K562 (cell line): Measurements from ENCODE around the gene KLK5. TPM values are rescaled to one million over a fixed set of nuclear protein-coding genes. Genes with fewer than 3 reads are reported as not detected.

ENCODE experiments used
- ATAC-seq: fragments of 200-7000 bp; cut with Tn5 transposase; 3 replicates; pipeline ENCODE4 v1.9.1; 2020; ENCODE audit warnings: moderate library complexity
- BruUV-seq: library from RNA; stranded (reverse); fragments of 400-500 nt; replicated peaks from 2 replicates; lab custom pipeline; 2021; lab: Mats Ljungman, UMichigan
- CTCF ChIA-PET: fragments of 300-600 bp; formaldehyde crosslinking; extraction: SDS; loops from one replicate; lab custom pipeline; 2021; ENCODE audit warnings: low intra/inter-chr PET ratio; lab: Yijun Ruan, JAX
- POLR2A ChIA-PET: fragments of 300-600, 350-650 bp; sonication (Branson Sonifier 250); formaldehyde crosslinking; extraction: SDS; loops from one replicate; lab custom pipeline; 2021; ENCODE audit warnings: antibody characterized with exemption, inconsistent platforms; lab: Yijun Ruan, JAX
- DNase-seq, 4 experiments: peaks; one replicate each; pipeline versions ENCODE4 v3.0.0 to v3.0.0-alpha.2; 2011 to 2018; ENCODE audit warnings: low spot score in 3 of 4, mixed read lengths in 3 of 4; ENCODE audit errors: extremely low read depth in 1 of 4
- FAIRE-seq: peaks from 2 replicates; lab custom pipeline; 2011; peaks lifted over from hg19 to GRCh38; lab: Jason Lieb, UNC
- H2AFZ ChIP-seq: 2 replicates; pipeline ENCODE4 v1.6.0; 2011; ENCODE audit warnings: low read depth, low read length, control low read depth, inconsistent platforms
- H3K27ac ChIP-seq: fragments of 200-600 bp; 3 replicates; pipeline ENCODE4 v1.8.0; 2011; ENCODE audit warnings: low read depth, mild to moderate bottlenecking, control low read depth, inconsistent platforms, low read length, moderate library complexity, mixed read lengths; ENCODE audit errors: extremely low read depth
- H3K27me3 ChIP-seq, 2 experiments: fragments of 300-600 bp in 1 of 2; 2 replicates in 1 of 2; 3 replicates in 1 of 2; pipeline versions ENCODE4 v1.6.0 to v1.8.0; 2011; ENCODE audit warnings: inconsistent platforms in 2 of 2, low read length in 2 of 2, mild to moderate bottlenecking in 1 of 2, mixed read lengths in 1 of 2, moderate library complexity in 1 of 2; ENCODE audit not compliant: control insufficient read depth in 2 of 2, insufficient read depth in 2 of 2
- H3K36me3 ChIP-seq: fragments of 300-600 bp; 3 replicates; pipeline ENCODE4 v1.8.0; 2011; ENCODE audit warnings: mild to moderate bottlenecking, low read length, inconsistent platforms; ENCODE audit not compliant: control insufficient read depth, insufficient read depth
- H3K4me1 ChIP-seq, 2 experiments: fragments of 200-600 bp in 1 of 2; replicated peaks in 1 of 2; 2 replicates in 1 of 2; 3 replicates in 1 of 2; pipeline versions ENCODE4 v1.5.1 to v1.8.0; 2011; ENCODE audit warnings: inconsistent platforms in 2 of 2, low read length in 2 of 2, mild to moderate bottlenecking in 1 of 2, mixed read lengths in 1 of 2, moderate library complexity in 1 of 2; ENCODE audit not compliant: control insufficient read depth in 2 of 2, insufficient read depth in 2 of 2
- H3K4me2 ChIP-seq: 2 replicates; pipeline ENCODE4 v1.6.1; 2011; ENCODE audit warnings: low read length, control low read depth, inconsistent platforms, mixed read lengths; ENCODE audit not compliant: insufficient read depth
- H3K4me3 ChIP-seq: fragments of 200-600 bp; sonication (generic), shearing (Covaris generic); 2 replicates; pipeline ENCODE4 v1.5.1; 2016; ENCODE audit warnings: control low read depth, inconsistent platforms
- H3K79me2 ChIP-seq: fragments of 200-600 bp; 3 replicates; pipeline ENCODE4 v1.8.0; 2011; ENCODE audit warnings: low read length, inconsistent platforms; ENCODE audit not compliant: control insufficient read depth, insufficient read depth
- H3K9ac ChIP-seq, 2 experiments: 2 replicates each; pipeline versions ENCODE4 v1.6.0 to v1.6.1; 2011; ENCODE audit warnings: low read depth in 2 of 2, low read length in 2 of 2, control low read depth in 1 of 2, inconsistent platforms in 1 of 2, mild to moderate bottlenecking in 1 of 2, mixed read lengths in 1 of 2; ENCODE audit not compliant: insufficient read depth in 1 of 2
- H3K9me1 ChIP-seq: one replicate; pipeline ENCODE4 v1.6.0; 2011; ENCODE audit warnings: inconsistent platforms, mild to moderate bottlenecking, low read length, moderate library complexity; ENCODE audit not compliant: control insufficient read depth, insufficient read depth
- H3K9me3 ChIP-seq: replicated peaks from 2 replicates; pipeline ENCODE4 v1.5.1; 2011; ENCODE audit warnings: low read depth, low read length, inconsistent platforms; ENCODE audit not compliant: control insufficient read depth, insufficient read depth
- H4K20me1 ChIP-seq: replicated peaks from 2 replicates; pipeline ENCODE4 v1.6.1; 2011; ENCODE audit warnings: low read length, inconsistent platforms, mixed read lengths; ENCODE audit not compliant: control insufficient read depth, insufficient read depth
- BCOR ChIP-seq: fragments of 450-650 bp; IDR thresholded peaks from 2 replicates; pipeline ENCODE4 v1.6.1; 2016
- EP400 ChIP-seq: fragments of 450-650 bp; IDR thresholded peaks from 2 replicates; pipeline ENCODE4 v1.6.1; 2017; ENCODE audit warnings: antibody characterized with exemption, mild to moderate bottlenecking, moderate library complexity
- RBM25 ChIP-seq: fragments of 200-400 bp; formaldehyde crosslinking; IDR thresholded peaks from 2 replicates; pipeline ENCODE4 v1.6.1; 2018; ENCODE audit warnings: low read length, low read depth, moderate library complexity; ENCODE audit not compliant: severe bottlenecking
- ZNF436 ChIP-seq: fragments of 250-450, 450-650 bp; sonication (Bioruptor Pico); formaldehyde crosslinking; IDR thresholded peaks from 2 replicates; pipeline ENCODE4 v1.7.0; 2020; ENCODE audit warnings: mild to moderate bottlenecking
- ZNF512 ChIP-seq: IDR thresholded peaks from 2 replicates; pipeline ENCODE4 v1.6.1; 2016; ENCODE audit warnings: missing genetic modification characterization, missing compliant biosample characterization
- WGBS: fragments of 100-300 bp; shearing (Covaris generic); methylation state at CpG from one replicate; pipeline ENCODE4 v1.1.6; 2016; ENCODE audit warnings: low coverage, mixed read lengths; ENCODE audit not compliant: insufficient coverage; ENCODE audit errors: missing lambda C conversion rate; 5-methylcytosine and 5-hydroxymethylcytosine counted together
- in situ Hi-C: fragments of 300-500 bp; cut with MboI; formaldehyde crosslinking; loops from 4 replicates; pipeline ENCODE4 v1.15.0; 2018; ENCODE audit warnings: inconsistent platforms, mixed read lengths
- intact Hi-C: fragments of 100-400 bp; cut with micrococcal nuclease; formaldehyde crosslinking; loops from 2 replicates; pipeline ENCODE4 v1.14.2; 2022
- polyA plus RNA-seq, 8 experiments: library from polyadenylated mRNA; depleted of rRNA in 4 of 8; stranded (reverse) in 5 of 8; unstranded in 3 of 8; fragments of >200 nt; fragmentation: Nextera tagmentation in 2 of 8; fragmentation: Illumina TruSeq in 1 of 8; extraction: Ambion mirVana in 2 of 8; extraction: Trizol in 1 of 8; gene quantifications; 2 replicates each; pipeline versions ENCODE4 v1.2.1 to v1.2.3, GENCODE V29; 2011 to 2014; ENCODE audit warnings: inconsistent platforms in 1 of 8, missing spikeins in 1 of 8
- total RNA-seq, 7 experiments: library from RNA; depleted of rRNA in 6 of 7; stranded (reverse); fragments of >200 nt in 6 of 7; fragmentation: Illumina TruSeq in 2 of 7; extraction: Trizol in 2 of 7; gene quantifications; 2 replicates each; pipeline versions ENCODE4 v1.2.1 to v1.2.3, GENCODE V29; 2011 to 2021; ENCODE audit warnings: low replicate concordance in 1 of 7

The KLK5 gene
- total and polyA plus RNA-seq, 9 of the 15 experiments (the other 6 are each of a cell fraction or from before 2014, with no cell fraction given) = not detected

GRCh38 chr19:50947123-50947522 lies 5.7 kb downstream of the KLK5 start:
- no peak for ATAC-seq
- Histone ChIP-seq H3K27ac (no peak overlapping the region), H3K9me1 (no peaks in the 10 kb centered on the region), H4K20me1 (no peaks in the 10 kb centered on the region), H3K9ac (no peak overlapping the region), H3K4me1 (peaks cover 0 to 8% of the 10 kb centered on the region in 2 experiments; a peak in 2 of 5 replicates), H3K27me3 (peaks cover 8 to 24% of the 10 kb centered on the region in 2 experiments; a peak in 4 of 5 replicates), H3K4me2 (no peak overlapping the region), H3K36me3 (no peaks in the 10 kb centered on the region), H3K4me3 (no peak overlapping the region), H3K9me3 (no peaks in the 10 kb centered on the region), H2AFZ (no peak overlapping the region), H3K79me2 (no peaks in the 10 kb centered on the region)
- no peak for FAIRE-seq
- no peak for DNase-seq
- intact Hi-C loops (no loop called here), in situ Hi-C loops (no loop called here)
- POLR2A ChIA-PET = interaction anchor here (1.5 kb wide), 1 partner anchor 12 kb away, joined by 3 read pairs; no protein-coding TSS in a partner anchor
- 5% methylated on average over 4 of the region's 4 CpGs for WGBS
- TF ChIP-seq BCOR (peak; percentile 56), EP400 (no peak), RBM25 (peak; percentile 63)
- BruUV-seq = no TSS peak
- CTCF ChIA-PET = no interaction called here

DNA sequence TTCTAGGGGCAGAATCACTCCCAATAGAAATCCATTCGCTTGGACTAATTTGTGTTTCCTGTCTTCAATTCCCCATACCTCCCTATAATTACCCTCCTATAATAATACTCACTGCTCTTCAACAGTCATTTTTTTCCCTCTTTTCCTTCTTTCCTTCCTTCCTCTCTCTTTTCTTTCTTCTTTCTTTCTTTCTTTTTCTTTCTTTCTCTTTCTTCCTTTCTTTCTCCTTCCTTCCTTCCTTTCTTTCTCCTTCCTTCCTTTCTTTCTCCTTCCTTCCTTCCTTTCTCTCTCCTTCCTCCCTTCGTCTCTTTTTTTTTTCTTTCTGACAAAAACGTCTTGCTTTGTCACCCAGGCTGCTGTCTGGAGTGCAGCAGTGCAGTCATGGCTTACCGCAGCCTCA lies 8.0 kb downstream of the KLK5 start:
- peak; percentile 69 for TF ChIP-seq ZNF512 (tag)
- no peak for TF ChIP-seq ZNF436 (CRISPR knock-in tag)

More for the DNA sequence above, 8.0 kb downstream of the KLK5 start:
- no peaks in the 10 kb centered on the region for H4K20me1 ChIP-seq
- FAIRE-seq = no peak
- BruUV-seq = no TSS peak
- H3K9me1 ChIP-seq = no peaks in the 10 kb centered on the region
- intact Hi-C loops = no loop called here
- H2AFZ ChIP-seq = no peak overlapping the region
- no peaks in the 10 kb centered on the region for H3K36me3 ChIP-seq
- H3K27ac ChIP-seq = no peak overlapping the region
- in situ Hi-C loops = no loop called here
- no peak for ATAC-seq
- WGBS = 0% methylated on average over 3 of the region's 4 CpGs
- no peak overlapping the region for H3K9ac ChIP-seq
- H3K9me3 ChIP-seq = no peaks in the 10 kb centered on the region
- H3K27me3 ChIP-seq = peaks cover 8 to 15% of the 10 kb centered on the region in 2 experiments; a peak in 4 of 5 replicates
- ChIA-PET POLR2A (interaction anchor here (1.0 kb wide), 1 partner anchor 10 kb away, joined by 3 read pairs; no protein-coding TSS in a partner anchor), CTCF (no interaction called here)
- no peaks in the 10 kb centered on the region for H3K79me2 ChIP-seq
- DNase-seq = no peak
- H3K4me1 ChIP-seq = peaks cover 0 to 2% of the 10 kb centered on the region in 2 experiments; a peak in 1 of 5 replicates
- no peak overlapping the region for H3K4me2 ChIP-seq
- no peak overlapping the region for H3K4me3 ChIP-seq
